H9 (cell line): ENCODE data around the gene ACOT11. TPM values are rescaled to one million over a fixed set of nuclear protein-coding genes. Genes with fewer than 3 reads are reported as not detected.

Experiments
- DNase-seq: peaks from one replicate; pipeline ENCODE4 v3.0.0-alpha.2; 2017
- H2AFZ ChIP-seq: one replicate; pipeline ENCODE4 v1.6.1; 2013; ENCODE audit warnings: mild to moderate bottlenecking, low read length, control low read depth, moderate library complexity
- H2AK5ac ChIP-seq: 2 replicates; pipeline ENCODE4 v1.6.1; 2013; ENCODE audit warnings: low read length, control low read depth, mixed read lengths; ENCODE audit not compliant: insufficient read length
- H2BK120ac ChIP-seq: one replicate; pipeline ENCODE4 v1.6.1; 2013; ENCODE audit warnings: low read depth, mild to moderate bottlenecking, low read length, control low read depth, inconsistent platforms; ENCODE audit not compliant: poor library complexity, severe bottlenecking
- H2BK12ac ChIP-seq: 2 replicates; pipeline ENCODE4 v1.6.1; 2013; ENCODE audit warnings: low read length, control low read depth, mixed read lengths, low read depth; ENCODE audit not compliant: insufficient read length
- H2BK15ac ChIP-seq: 2 replicates; pipeline ENCODE4 v1.6.1; 2013; ENCODE audit warnings: low read depth, low read length, control low read depth
- H2BK20ac ChIP-seq: one replicate; pipeline ENCODE4 v1.6.1; 2013; ENCODE audit warnings: low read depth, mild to moderate bottlenecking, low read length, control low read depth, inconsistent platforms; ENCODE audit not compliant: poor library complexity, severe bottlenecking
- H2BK5ac ChIP-seq: 2 replicates; pipeline ENCODE4 v1.6.1; 2013; ENCODE audit warnings: low read length, control low read depth, mixed read lengths; ENCODE audit not compliant: insufficient read length
- H3K14ac ChIP-seq: 2 replicates; pipeline ENCODE4 v1.6.1; 2013; ENCODE audit warnings: low read length, control low read depth; ENCODE audit not compliant: insufficient read depth
- H3K18ac ChIP-seq: 2 replicates; pipeline ENCODE4 v1.6.1; 2013; ENCODE audit warnings: low read depth, mild to moderate bottlenecking, mixed read lengths, low read length, control low read depth; ENCODE audit not compliant: insufficient read length
- H3K23ac ChIP-seq: 2 replicates; pipeline ENCODE4 v1.6.1; 2013; ENCODE audit warnings: low read length, control low read depth, mixed read lengths, low read depth; ENCODE audit not compliant: insufficient read length
- H3K23me2 ChIP-seq: 2 replicates; pipeline ENCODE4 v1.6.1; 2013; ENCODE audit warnings: low read depth, mild to moderate bottlenecking, mixed read lengths, low read length, control low read depth; ENCODE audit not compliant: insufficient read length, poor library complexity, severe bottlenecking
- H3K27ac ChIP-seq: 2 replicates; pipeline ENCODE4 v1.5.1; 2013; ENCODE audit warnings: low read length, control low read depth, mixed read lengths, low read depth; ENCODE audit not compliant: insufficient read length
- H3K27me3 ChIP-seq: 2 replicates; pipeline ENCODE4 v1.6.1; 2013; ENCODE audit warnings: low read length, control low read depth, inconsistent platforms; ENCODE audit not compliant: insufficient read depth
- H3K4ac ChIP-seq: 2 replicates; pipeline ENCODE4 v1.6.1; 2013; ENCODE audit warnings: low read depth, mild to moderate bottlenecking, control low read depth, inconsistent platforms, low read length, moderate library complexity
- H3K4me1 ChIP-seq: 2 replicates; pipeline ENCODE4 v1.6.1; 2013; ENCODE audit warnings: low read length, control low read depth, inconsistent platforms; ENCODE audit not compliant: insufficient read depth
- H3K4me2 ChIP-seq: 2 replicates; pipeline ENCODE4 v1.6.1; 2013; ENCODE audit warnings: low read length, control low read depth, mixed read lengths; ENCODE audit not compliant: insufficient read length, insufficient read depth
- H3K56ac ChIP-seq: 2 replicates; pipeline ENCODE4 v1.6.1; 2013; ENCODE audit warnings: low read depth, mild to moderate bottlenecking, mixed read lengths, low read length, control low read depth; ENCODE audit not compliant: insufficient read length
- H3K79me1 ChIP-seq: 2 replicates; pipeline ENCODE4 v1.6.1; 2013; ENCODE audit warnings: low read depth, mild to moderate bottlenecking, moderate library complexity, low read length, control low read depth, inconsistent platforms; ENCODE audit not compliant: insufficient read depth, poor library complexity, severe bottlenecking
- H3K79me2 ChIP-seq: 2 replicates; pipeline ENCODE4 v1.6.1; 2013; ENCODE audit warnings: low read length, control low read depth, inconsistent platforms; ENCODE audit not compliant: insufficient read depth
- H3K9ac ChIP-seq: 2 replicates; pipeline ENCODE4 v1.6.1; 2013; ENCODE audit warnings: low read length, control low read depth, mixed read lengths; ENCODE audit not compliant: insufficient read length; ENCODE audit errors: extremely low read depth
- H3K9me3 ChIP-seq: one replicate; pipeline ENCODE4 v1.6.1; 2013; ENCODE audit warnings: low read depth, low read length, inconsistent platforms; ENCODE audit not compliant: control insufficient read depth
- H3T11ph ChIP-seq: one replicate; pipeline ENCODE4 v1.6.1; 2013; ENCODE audit warnings: mild to moderate bottlenecking, low read length, control low read depth, inconsistent platforms
- H4K20me1 ChIP-seq: one replicate; pipeline ENCODE4 v1.6.1; 2013; ENCODE audit not compliant: control insufficient read depth, insufficient read length, insufficient read depth
- H4K5ac ChIP-seq: 2 replicates; pipeline ENCODE4 v1.6.1; 2013; ENCODE audit warnings: low read depth, mild to moderate bottlenecking, mixed read lengths, low read length, control low read depth; ENCODE audit not compliant: insufficient read length
- H4K8ac ChIP-seq: replicated peaks from 2 replicates; pipeline ENCODE4 v1.6.1; 2013; ENCODE audit warnings: low read length, control low read depth, mixed read lengths, low read depth; ENCODE audit not compliant: insufficient read length
- H4K91ac ChIP-seq: 2 replicates; pipeline ENCODE4 v1.6.1; 2013; ENCODE audit warnings: low read depth, mild to moderate bottlenecking, moderate library complexity, mixed read lengths, low read length, control low read depth; ENCODE audit not compliant: insufficient read length
- H3K27ac Mint-ChIP-seq, 3 experiments: 2 replicates in 2 of 3; 3 replicates in 1 of 3; pipeline ENCODE4 v1.8.0; 2020 to 2021; ENCODE audit warnings: mixed read lengths in 3 of 3, mild to moderate bottlenecking in 1 of 3, moderate library complexity in 1 of 3
- H3K27me3 Mint-ChIP-seq: 2 replicates; pipeline ENCODE4 v1.8.0; 2021; ENCODE audit warnings: low read depth, mild to moderate bottlenecking, moderate library complexity, mixed read lengths
- H3K36me3 Mint-ChIP-seq, 3 experiments: 2 replicates in 2 of 3; 3 replicates in 1 of 3; pipeline ENCODE4 v1.8.0; 2020 to 2021; ENCODE audit warnings: low read depth in 3 of 3, mixed read lengths in 3 of 3; ENCODE audit not compliant: insufficient read depth in 1 of 3
- H3K4me1 Mint-ChIP-seq, 2 experiments: 2 replicates each; pipeline ENCODE4 v1.8.0; 2020; ENCODE audit warnings: mixed read lengths in 2 of 2
- H3K4me3 Mint-ChIP-seq, 2 experiments: 2 replicates in 1 of 2; 3 replicates in 1 of 2; pipeline ENCODE4 v1.8.0; 2020 to 2021; ENCODE audit warnings: mild to moderate bottlenecking in 2 of 2, mixed read lengths in 2 of 2, moderate library complexity in 1 of 2
- H3K9me3 Mint-ChIP-seq, 2 experiments: 2 replicates in 1 of 2; 3 replicates in 1 of 2; pipeline ENCODE4 v1.8.0; 2020; ENCODE audit warnings: mild to moderate bottlenecking in 2 of 2, mixed read lengths in 2 of 2, moderate library complexity in 1 of 2
- CTCF ChIP-seq: fragments of 200-600 bp; sonication (generic); conservative IDR thresholded peaks from 3 replicates; pipeline ENCODE4 v1.8.0; 2021; ENCODE audit warnings: antibody characterized with exemption, mild to moderate bottlenecking
- WGBS: extraction: QIAGEN DNeasy Blood & Tissue Kit; methylation state at CpG from one replicate; pipeline ENCODE4 v1.1.7; 2013; ENCODE audit warnings: missing lambda C conversion rate, low lambda C conversion rate, mixed read lengths; ENCODE audit not compliant: insufficient read length; ENCODE audit errors: extremely low coverage; 5-methylcytosine and 5-hydroxymethylcytosine counted together
- total RNA-seq: library from RNA; stranded (reverse); gene quantifications from 2 replicates; pipeline ENCODE4 v1.2.1, GENCODE V29; 2021

The ACOT11 gene
- total RNA-seq, 1 experiment from 2014 or later, result 4.0 TPM

DNA sequence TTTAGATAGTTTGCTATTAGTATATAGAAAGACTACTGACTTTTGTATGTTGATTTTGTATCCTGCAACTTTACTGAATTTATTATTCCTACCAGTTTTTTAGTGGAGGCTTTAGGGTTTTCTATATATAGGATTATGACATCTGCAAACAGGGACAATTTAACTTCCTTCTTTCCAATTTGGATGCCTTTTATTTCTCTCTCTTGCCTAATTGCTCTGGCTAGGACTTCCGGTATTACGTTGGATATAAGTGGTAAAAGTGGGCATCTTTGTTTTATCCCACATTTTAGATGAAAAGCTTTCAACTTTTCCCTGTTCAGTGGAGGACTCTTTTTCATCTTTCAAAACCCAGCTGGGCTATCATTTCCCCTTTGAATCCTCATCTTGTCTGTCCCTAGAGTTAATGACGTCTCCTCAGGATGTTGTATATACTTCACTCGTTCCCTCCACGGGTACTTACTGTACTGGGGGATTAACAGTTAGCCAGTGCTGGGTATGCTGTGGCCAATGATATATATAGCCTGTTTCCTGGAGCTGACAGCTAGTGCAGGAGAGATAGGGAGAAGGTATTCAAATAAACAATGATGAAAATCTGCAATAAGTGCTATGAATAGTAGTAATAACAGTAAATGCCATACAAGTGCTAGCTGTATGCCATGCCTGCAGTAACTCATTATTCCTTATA, 9.8 kb downstream of the ACOT11 start:
- Histone ChIP-seq H4K20me1 (no peaks in the 10 kb centered on the region), H3K27ac (no peak overlapping the region), H3K9ac (no peak overlapping the region), H2BK12ac (no peak overlapping the region), H2BK15ac (no peak overlapping the region), H3K56ac (no peak overlapping the region), H3K23me2 (no peaks in the 10 kb centered on the region), H3K79me1 (no peaks in the 10 kb centered on the region), H3K4ac (no peak overlapping the region), H2AK5ac (no peak overlapping the region), H2BK20ac (no peak overlapping the region), H3K9me3 (no peaks in the 10 kb centered on the region), H3K23ac (no peak overlapping the region), H2AFZ (no peak overlapping the region), H3K79me2 (no peaks in the 10 kb centered on the region), H3K4me1 (no peaks in the 10 kb centered on the region), H4K91ac (no peak overlapping the region), H3K14ac (no peak overlapping the region), H4K8ac (no peak overlapping the region), H2BK120ac (no peak overlapping the region), H3K27me3 (no peaks in the 10 kb centered on the region), H3K18ac (no peak overlapping the region), H2BK5ac (no peak overlapping the region), H3T11ph (no peak overlapping the region), H3K4me2 (no peak overlapping the region), H4K5ac (no peak overlapping the region)
- no peak overlapping the region for H3K4me3 Mint-ChIP-seq
- H3K4me1 Mint-ChIP-seq, result no peaks in the 10 kb centered on the region
- no CpG with 5 or more reads among the region's 5 CpGs for WGBS
- H3K27me3 Mint-ChIP-seq, result no peaks in the 10 kb centered on the region; the same call in 1 of the 2 replicates
- no peak for DNase-seq
- H3K9me3 Mint-ChIP-seq, result peaks cover 11 to 12% of the 10 kb centered on the region in 2 experiments
- no peak overlapping the region for H3K27ac Mint-ChIP-seq
- peaks cover 0 to 7% (median 0%) of the 10 kb centered on the region in 3 experiments; a peak in 4 of 7 replicates for H3K36me3 Mint-ChIP-seq
- no peak for TF ChIP-seq CTCF
